Body of pancreas (tissue), 4 donors: ENCODE measurements around the gene CEP170B.

ENCODE experiments used
- POLR2A ChIP-seq, 3 donors: fragments of 450-650 bp; IDR thresholded peaks; one replicate each; pipeline ENCODE4 v1.6.1; 2016; ENCODE audit warnings: antibody characterized with exemption in 3 of 3, mild to moderate bottlenecking in 2 of 3
- TF ChIP-seq, protein P1 (sequence below), 7 experiments: fragments of 450-650 bp in 4 of 7; fragments of 200-600 bp in 3 of 7; sonication (generic) in 3 of 7; IDR thresholded peaks; one replicate each; pipeline ENCODE4 v1.5.1; 2016 to 2019; ENCODE audit warnings: antibody characterized with exemption in 7 of 7

DNA sequence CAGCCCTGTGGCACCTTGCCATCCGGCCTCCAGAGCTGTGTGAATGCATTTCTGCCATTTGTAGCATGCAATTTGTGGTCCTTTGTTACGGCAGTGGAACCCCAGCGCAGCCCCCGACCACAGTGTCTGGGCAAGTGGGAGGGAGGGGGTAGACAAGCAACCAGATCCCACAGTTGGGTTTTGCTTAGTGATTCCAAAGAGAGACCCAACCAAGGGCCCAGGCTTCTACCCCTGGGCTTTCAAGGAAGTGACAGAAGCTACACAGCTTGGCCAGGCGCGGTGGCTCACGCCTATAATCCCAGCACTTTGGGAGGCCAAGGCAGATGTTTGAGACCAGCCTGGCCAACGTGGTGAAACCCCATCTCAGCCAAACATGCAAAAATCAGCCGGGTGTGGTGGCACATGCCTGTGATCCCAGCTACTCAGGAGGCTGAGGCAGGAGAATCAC, 46.3 kb upstream of the CEP170B start:
- no peak for TF ChIP-seq POLR2A (IDR thresholded peaks at IDR 0.05)
- TF ChIP-seq, protein P1, sequence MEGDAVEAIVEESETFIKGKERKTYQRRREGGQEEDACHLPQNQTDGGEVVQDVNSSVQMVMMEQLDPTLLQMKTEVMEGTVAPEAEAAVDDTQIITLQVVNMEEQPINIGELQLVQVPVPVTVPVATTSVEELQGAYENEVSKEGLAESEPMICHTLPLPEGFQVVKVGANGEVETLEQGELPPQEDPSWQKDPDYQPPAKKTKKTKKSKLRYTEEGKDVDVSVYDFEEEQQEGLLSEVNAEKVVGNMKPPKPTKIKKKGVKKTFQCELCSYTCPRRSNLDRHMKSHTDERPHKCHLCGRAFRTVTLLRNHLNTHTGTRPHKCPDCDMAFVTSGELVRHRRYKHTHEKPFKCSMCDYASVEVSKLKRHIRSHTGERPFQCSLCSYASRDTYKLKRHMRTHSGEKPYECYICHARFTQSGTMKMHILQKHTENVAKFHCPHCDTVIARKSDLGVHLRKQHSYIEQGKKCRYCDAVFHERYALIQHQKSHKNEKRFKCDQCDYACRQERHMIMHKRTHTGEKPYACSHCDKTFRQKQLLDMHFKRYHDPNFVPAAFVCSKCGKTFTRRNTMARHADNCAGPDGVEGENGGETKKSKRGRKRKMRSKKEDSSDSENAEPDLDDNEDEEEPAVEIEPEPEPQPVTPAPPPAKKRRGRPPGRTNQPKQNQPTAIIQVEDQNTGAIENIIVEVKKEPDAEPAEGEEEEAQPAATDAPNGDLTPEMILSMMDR (IDR thresholded peaks at IDR 0.05): no peak
